HL-60 (cell line): ENCODE measurements around the gene IGFL3.
A peak's percentile ranks its signal among the peaks of the same experiment; 100 is the strongest.

Experiments
- DNase-seq, 2 experiments: peaks; one replicate each; pipeline ENCODE4 v3.0.0-alpha.2; 2010 to 2020; ENCODE audit warnings: low read depth in 1 of 2, low spot score in 1 of 2
- H3K27ac ChIP-seq: fragments of 250-450 bp; sonication (Bioruptor Pico); replicated peaks from 2 replicates; pipeline ENCODE4 v1.5.1; 2020; ENCODE audit warnings: mild to moderate bottlenecking, moderate library complexity
- H3K27me3 ChIP-seq: fragments of 250-450 bp; sonication (Bioruptor Pico); 2 replicates; pipeline ENCODE4 v1.5.1; 2021; ENCODE audit warnings: mild to moderate bottlenecking, moderate library complexity; ENCODE audit not compliant: insufficient read depth, poor library complexity, severe bottlenecking
- H3K4me3 ChIP-seq: replicated peaks from 2 replicates; pipeline ENCODE4 v1.5.1; 2011; ENCODE audit warnings: mild to moderate bottlenecking, control low read depth, low read length; ENCODE audit not compliant: insufficient read depth
- GABPA ChIP-seq: IDR thresholded peaks from 2 replicates; pipeline ENCODE4 v1.6.1; 2012; ENCODE audit warnings: low read depth
- POLR2AphosphoS5 ChIP-seq: IDR thresholded peaks from 2 replicates; pipeline ENCODE4 v1.6.1; 2012; ENCODE audit warnings: low read depth
- REST ChIP-seq: IDR thresholded peaks from 2 replicates; pipeline ENCODE4 v1.6.1; 2012; ENCODE audit warnings: low read depth; ENCODE audit not compliant: insufficient replicate concordance
- SPI1 ChIP-seq: IDR thresholded peaks from 2 replicates; pipeline ENCODE4 v1.6.1; 2012; ENCODE audit warnings: low read depth, mild to moderate bottlenecking, borderline replicate concordance
- TF ChIP-seq, protein P1 (sequence below): IDR thresholded peaks from one replicate; pipeline ENCODE4 v1.5.1; 2011; ENCODE audit warnings: low read length, control low read depth, inconsistent platforms; ENCODE audit not compliant: insufficient read depth

IGFL3 gene

DNA sequence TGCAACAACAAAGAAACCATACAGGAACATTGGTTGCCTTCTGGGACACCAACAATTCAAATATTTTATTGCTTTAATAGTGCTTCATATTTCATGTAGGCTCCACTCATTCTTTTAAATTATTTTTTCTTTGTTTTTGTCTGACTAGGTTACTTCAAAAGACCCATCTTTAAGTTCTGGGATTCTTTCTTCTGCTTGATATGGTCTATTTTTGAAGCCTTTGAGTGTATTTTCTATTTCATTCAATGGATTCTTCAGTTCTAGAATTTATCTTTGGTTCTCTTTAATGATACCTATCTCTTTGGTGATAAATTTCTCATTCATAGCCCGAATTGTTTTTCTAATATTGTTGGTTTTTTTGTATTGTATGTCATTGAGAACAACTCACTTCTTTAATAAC, 38.6 kb downstream of the IGFL3 start:
- no peak for DNase-seq
- peaks cover 9% of the 10 kb centered on the region for H3K27me3 ChIP-seq
- TF ChIP-seq SPI1, result no peak
- TF ChIP-seq GABPA, result no peak
- TF ChIP-seq REST, result no peak
- TF ChIP-seq, protein P1, sequence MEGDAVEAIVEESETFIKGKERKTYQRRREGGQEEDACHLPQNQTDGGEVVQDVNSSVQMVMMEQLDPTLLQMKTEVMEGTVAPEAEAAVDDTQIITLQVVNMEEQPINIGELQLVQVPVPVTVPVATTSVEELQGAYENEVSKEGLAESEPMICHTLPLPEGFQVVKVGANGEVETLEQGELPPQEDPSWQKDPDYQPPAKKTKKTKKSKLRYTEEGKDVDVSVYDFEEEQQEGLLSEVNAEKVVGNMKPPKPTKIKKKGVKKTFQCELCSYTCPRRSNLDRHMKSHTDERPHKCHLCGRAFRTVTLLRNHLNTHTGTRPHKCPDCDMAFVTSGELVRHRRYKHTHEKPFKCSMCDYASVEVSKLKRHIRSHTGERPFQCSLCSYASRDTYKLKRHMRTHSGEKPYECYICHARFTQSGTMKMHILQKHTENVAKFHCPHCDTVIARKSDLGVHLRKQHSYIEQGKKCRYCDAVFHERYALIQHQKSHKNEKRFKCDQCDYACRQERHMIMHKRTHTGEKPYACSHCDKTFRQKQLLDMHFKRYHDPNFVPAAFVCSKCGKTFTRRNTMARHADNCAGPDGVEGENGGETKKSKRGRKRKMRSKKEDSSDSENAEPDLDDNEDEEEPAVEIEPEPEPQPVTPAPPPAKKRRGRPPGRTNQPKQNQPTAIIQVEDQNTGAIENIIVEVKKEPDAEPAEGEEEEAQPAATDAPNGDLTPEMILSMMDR, result no peak
- TF ChIP-seq POLR2AphosphoS5, result no peak
- no peak overlapping the region for H3K27ac ChIP-seq
- H3K4me3 ChIP-seq, result no peak overlapping the region

DNA sequence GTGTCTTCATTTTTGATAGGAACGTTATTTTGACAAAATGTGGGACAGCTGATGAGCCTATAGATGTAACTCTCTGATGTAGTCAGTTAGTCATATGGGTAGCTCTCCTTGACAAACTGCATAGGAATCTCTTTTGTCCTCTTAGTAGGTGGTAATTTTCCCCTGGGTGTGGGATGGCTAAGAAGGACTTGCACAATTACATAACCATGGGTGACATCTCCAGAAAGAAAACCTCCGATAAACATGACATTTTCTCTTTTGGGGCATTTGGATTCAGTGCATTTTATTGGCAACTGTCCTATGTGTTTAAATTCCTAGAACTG, 41.8 kb downstream of the IGFL3 start:
- no peak overlapping the region for H3K27ac ChIP-seq
- DNase-seq, result no peak
- H3K27me3 ChIP-seq, result no peaks in the 10 kb centered on the region
- TF ChIP-seq REST, result no peak
- no peak for TF ChIP-seq SPI1
- TF ChIP-seq, protein P1, result no peak
- no peak for TF ChIP-seq GABPA
- no peak for TF ChIP-seq POLR2AphosphoS5
- no peak overlapping the region for H3K4me3 ChIP-seq

DNA sequence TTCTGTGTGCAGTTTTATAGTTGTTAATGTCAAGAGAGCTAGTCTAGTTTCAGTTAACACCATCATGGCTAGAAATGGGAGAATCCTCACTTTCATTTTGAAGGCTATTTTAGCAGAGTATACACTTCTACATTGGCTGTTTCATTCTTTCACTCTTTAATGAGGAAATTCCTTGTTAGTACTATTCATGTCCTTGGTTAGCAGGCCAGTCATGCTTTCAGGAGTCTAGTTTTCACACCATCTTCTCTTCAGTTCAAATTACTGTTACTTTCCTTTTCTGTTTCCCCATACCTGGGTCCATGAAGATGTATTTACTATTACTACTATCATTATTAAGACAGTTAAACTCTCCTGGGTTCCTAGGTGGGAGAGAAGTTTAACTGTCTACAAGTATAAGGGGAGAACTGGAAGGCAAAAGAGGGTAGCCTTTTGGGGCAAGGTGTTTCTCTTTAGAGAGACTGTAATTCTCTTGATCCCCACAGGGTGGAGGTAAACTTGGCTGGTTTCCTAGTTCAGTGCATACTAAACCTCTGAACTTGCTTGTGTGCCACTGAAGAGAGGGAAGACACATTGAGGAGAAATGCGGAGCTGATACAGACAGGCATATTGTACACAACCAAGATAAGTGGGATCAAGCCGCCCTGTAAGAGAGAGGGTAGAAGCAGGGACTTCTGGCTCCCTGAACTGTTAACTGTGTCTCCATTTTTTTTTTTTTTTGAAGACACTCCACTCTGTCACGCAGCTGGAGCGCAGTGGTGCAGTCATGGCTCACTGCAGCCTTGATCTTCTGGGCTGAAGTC, 42.4 kb downstream of the IGFL3 start:
- DNase-seq, result peak; percentile 33 to 36
- no peak for TF ChIP-seq REST
- TF ChIP-seq, protein P1, result peak; percentile 39
- H3K27ac ChIP-seq, result no peak overlapping the region
- peaks cover 2% of the 10 kb centered on the region for H3K27me3 ChIP-seq
- no peak overlapping the region for H3K4me3 ChIP-seq
